Stimulated activated CD4-positive, alpha-beta T cell treated with anti-CD3 and anti-CD28 coated beads, Interleukin-1b, Interleukin-23, amount 100 ng/mL, for 48 hours (primary cell): ENCODE data around the gene PKIB.

ENCODE experiments used
- DNase-seq: peaks from one replicate; pipeline ENCODE4 v3.0.0-alpha.2; 2020

Gene PKIB

DNA sequence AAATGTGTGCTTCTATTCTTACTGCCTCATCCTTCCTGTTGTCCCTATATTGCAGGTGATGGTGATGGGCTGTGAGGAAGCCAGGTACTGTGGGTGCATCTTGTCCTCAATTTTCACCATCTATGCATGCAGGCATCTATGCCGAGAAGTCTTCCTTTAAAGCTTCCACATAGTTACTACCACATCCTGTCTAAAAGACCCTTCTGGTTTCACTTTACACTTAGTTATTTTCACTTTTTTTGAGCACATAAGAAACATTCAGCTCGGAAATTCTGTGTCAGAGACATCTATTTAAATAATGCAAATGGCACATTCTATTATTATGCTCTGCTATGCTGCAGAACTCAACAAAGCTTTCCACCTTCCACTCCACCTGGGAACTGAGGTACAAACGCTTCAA lies 141.1 kb downstream of the PKIB start:
- DNase-seq: no peak

DNA sequence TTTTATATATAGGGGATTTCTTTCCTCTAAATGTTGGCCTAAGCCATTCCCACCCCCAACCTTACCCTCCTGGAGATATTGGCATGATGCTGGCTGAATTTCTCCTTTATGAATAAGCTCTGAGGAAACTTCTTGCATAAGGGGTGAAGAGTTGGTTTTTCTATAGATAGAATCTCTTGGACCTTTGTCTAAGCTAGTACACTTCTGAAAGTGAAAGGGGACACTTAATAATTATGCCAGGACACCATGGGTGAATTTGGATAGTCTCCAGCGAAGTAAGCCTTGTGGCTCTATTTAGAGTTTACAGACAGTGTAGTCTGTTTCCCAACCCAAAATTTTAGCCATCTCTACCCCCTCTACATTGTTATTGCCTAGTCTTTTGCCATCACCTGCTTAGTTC lies 142.3 kb downstream of the PKIB start:
- no peak for DNase-seq

DNA sequence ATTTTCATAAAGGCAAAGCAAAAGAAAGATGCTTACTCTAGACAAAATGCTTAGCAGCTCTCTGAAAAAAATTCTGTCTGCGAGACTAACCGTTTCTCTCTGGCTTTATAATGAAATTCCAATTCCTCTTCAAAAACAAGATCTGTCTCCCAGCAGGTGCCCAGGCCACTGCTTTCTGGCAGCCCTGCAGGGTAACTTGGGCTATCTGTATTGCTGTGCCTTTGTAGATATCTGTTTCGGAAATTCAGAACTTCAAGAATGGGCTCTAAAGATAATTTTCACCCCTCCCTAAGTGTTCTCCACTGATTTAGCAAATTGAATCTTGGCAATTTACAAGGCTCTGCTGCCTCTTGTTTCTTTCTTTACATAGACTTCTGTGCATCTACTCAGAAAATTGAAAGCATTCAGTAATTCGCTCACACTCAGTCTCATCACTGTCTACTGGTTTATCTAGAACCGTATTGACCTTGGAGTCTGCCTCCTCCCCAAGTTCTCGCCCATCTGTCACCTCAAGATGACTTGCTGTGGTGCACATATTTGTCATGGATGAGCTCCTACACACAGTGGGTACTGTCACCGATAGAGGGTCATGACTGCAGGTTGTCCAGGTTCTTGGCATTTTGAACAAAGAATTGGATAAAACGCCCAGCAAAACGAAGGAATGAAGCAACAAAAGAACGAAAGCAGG lies 142.9 kb downstream of the PKIB start:
- no peak for DNase-seq

DNA sequence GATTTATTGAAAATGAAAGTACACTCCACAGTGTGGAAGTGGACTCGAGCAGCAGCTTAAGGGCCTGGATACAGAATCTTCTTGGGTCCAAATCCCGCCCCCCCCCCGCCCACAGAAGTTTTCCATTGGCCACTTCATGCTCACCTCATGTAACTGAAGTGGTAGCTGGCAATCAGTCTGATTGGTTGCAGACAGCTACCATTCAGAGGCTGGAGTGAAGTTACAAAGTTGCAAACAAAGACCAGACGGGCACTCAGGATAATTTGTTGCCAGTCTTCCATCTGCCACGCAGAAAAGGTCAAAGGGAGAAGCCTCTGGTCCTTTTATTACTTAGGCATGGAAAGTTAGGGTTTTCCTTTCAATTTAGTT lies 143.5 kb downstream of the PKIB start:
- no peak for DNase-seq

DNA sequence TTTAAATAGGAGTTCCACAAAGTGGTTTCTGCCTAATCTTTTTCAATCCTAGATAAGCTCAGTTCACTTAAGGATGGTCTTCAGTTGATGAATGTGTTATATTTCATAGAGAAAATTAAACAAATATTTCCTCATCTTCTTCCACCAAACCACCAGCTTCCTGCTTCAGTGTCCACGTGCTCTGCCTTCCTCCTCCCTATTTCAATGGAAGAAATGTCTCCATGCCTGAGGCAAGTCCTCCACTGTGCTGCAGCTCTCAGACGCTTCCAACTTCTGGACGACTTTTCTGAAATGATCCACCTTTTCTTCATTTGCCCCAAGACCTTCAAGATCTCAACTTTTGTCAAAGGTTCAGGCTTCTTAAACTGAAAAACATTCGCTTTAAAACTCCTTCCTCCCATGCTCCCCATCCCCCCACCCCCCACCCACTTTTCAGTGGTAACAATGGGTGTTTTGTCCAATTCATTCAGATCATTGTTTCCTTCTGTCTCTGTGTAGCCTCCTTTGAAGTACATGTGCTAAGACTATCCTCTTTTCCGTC lies 144.1 kb downstream of the PKIB start:
- no peak for DNase-seq

DNA sequence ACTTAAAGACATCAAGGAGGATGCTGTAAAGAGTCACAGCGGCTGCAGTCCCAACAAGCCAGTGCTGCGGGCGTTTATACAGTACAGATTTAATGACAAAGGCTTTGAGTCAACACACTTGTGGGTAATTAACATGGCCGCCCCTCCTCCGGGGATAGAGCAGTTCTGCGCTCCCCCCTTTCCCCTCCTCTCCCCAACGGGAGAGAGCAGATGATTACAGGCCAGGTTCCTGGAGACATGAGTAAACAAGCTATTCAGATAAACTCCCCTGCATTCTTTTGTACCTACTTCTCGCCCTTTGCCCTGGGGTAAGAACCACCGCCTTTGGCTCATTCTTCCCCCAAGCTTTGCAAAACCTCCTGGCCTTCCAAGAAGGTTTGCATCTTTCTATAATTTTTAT lies 145.7 kb downstream of the PKIB start:
- DNase-seq: no peak

DNA sequence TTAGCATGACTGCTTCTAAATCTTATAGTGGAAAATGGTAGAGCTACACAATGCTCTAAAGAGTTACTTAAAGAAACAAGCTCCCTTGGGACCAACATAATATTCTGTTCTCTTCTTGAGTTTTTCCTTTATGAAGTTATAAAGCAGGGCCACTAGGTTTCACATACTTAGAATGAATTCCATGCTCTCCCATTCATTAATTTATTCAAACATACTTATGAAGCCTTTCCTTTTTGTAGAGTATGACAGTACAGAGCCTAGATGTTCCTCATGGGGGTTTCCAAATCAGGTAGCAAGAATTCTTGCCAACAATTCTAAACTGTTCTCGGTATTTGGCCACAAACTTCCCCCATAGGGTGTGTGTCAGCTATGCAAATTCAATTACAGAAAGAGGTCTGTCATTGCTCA lies 148.7 kb downstream of the PKIB start:
- no peak for DNase-seq

DNA sequence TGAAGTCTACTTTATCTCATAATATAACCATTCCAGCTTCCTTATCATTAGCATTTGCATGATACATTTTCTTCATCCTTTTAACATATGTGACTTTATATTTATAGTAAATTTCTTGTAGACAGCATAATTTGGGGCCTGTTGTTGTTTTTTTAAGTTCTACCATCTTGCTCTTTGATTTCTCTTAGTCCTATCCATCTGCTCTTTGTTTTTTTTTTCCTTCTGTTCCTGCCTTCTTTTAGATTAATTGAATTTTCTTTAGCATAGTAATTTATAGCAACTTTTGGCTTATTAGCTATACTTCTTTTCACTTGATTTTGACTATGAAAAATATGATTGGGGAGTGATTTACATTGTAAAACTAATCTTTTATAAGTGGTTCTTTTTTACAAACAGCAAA lies 150.1 kb downstream of the PKIB start:
- DNase-seq: no peak

DNA sequence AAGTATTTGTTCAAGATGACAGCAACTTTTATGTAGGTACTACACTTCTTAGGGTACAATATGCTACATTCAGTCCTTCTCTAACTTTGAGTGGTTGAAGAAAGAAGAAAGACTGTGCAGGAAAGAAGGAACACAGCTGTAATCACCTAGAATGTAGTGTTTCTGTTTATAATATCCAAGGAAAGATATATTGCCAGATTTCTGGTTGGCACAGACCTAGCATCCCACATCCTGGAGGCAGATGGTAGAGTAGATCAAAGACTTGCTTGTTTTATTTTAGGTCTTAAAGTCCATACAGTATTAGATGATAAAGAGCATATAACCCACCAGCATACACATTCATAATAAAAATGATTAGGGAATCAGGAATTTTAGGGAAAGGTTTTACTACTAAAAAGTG lies 156.1 kb downstream of the PKIB start:
- DNase-seq: no peak

DNA sequence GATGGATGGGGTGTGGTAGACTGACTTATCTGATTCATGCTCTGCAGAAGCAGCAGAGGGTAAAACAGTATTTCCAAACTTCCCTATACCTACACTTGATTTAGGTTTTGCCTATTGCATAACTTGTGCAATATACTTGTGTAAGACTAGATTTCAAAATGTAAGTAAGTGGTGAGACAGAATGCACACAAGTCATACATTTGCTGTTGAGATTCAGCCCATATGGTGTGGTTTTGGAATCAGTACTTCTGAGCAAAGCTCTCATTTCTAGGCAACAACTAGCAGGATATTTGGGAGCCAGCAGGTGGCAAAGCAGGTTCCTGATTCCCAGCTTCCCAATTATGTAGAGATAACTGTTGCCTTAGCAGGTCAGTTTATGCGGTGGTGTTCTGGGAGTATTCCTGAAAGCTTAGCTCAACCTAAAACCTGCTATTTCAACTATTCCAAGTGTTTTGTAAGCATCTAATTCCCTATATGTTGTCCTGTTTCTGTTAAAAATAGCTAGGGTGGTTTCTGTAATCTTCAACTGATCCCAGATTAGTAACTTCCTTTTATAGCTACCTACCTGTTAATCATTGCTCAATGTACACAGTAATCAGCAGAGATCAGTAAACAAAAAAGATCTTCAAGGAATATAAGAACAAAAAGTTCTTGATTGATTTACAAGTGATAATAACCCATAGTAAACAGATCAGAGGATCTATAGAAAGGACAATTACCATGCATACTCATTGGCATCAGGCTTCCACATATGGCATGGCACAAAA lies 160.8 kb downstream of the PKIB start:
- no peak for DNase-seq

DNA sequence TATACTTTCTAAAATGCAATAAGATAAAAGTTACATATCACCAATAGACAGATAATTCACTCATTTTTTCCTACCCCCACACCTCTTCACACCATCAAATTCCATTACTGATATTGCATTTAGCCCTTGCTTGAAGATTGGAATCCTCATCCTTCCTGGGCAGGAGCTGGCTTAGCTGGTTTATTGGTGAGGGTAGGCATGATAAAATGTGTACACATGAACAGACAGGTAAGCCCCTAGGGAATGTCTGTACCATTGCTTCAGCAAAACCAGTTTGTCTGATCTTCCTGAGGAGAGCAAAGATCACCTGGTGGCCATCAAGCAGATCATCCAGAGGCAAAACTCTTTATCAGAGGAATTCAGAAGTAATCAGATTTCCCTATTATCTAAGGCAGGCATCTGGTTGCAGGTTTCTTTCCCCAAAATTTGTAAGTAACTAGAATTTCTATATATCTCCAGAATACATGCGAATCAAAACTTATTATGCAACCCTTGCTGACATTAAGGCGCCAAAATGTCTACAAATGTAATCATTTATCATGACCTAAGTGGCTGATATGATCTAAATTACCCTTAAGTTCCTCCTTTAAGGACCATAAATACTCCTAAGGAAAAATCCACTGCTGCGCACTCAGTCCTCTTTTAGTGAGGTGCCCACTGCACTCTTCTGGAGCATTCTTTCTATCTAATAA lies 162.7 kb downstream of the PKIB start:
- no peak for DNase-seq
